ENCODE measurements around the gene B4GALT5.

B4GALT5 gene

GRCh38 chr20:49680484-49680883 is 33.2 kb downstream of the B4GALT5 start:
- no peak overlapping the region for H3K27ac ChIP-seq (ENCODE audit: low read depth, low read length)
- 100% methylated on average over 3 of the region's 6 CpGs for WGBS (ENCODE audit: extremely low coverage, insufficient coverage, low lambda C conversion rate)
- no peak overlapping the region for H2AK5ac ChIP-seq (ENCODE audit: low read length)
- no peak overlapping the region for H3K56ac ChIP-seq (ENCODE audit: low read length)
- H3K23ac ChIP-seq (ENCODE audit: low read length), result no peak overlapping the region
- no peak overlapping the region for H2BK120ac ChIP-seq (ENCODE audit: low read depth, low read length)
- H3K36me3 ChIP-seq (ENCODE audit: control insufficient read depth, insufficient read depth, low read length), result no peaks in the 10 kb centered on the region
- no peak overlapping the region for H2BK15ac ChIP-seq (replicated peaks; ENCODE audit: low read depth)
- H3K79me1 ChIP-seq (ENCODE audit: low read length), result peaks cover 24% of the 10 kb centered on the region
- H2BK5ac ChIP-seq (ENCODE audit: low read length), result no peak overlapping the region
- H3K79me2 ChIP-seq (ENCODE audit: control insufficient read depth, insufficient read depth, low read length), result peaks cover 72% of the 10 kb centered on the region
- H3K18ac ChIP-seq (ENCODE audit: low read length), result no peak overlapping the region
- DNase-seq, result no peak
- H4K5ac ChIP-seq (ENCODE audit: low read length), result no peak overlapping the region
- H3K4me2 ChIP-seq (ENCODE audit: low read length), result no peak overlapping the region
- no peak overlapping the region for H3K9ac ChIP-seq (ENCODE audit: low read length)
- no peak overlapping the region for H3K4ac ChIP-seq (ENCODE audit: low read depth, low read length)
- H3K4me3 ChIP-seq (ENCODE audit: low read length), result no peak overlapping the region
- H3K4me1 ChIP-seq (ENCODE audit: control insufficient read depth, low read depth, low read length), result peaks cover 18% of the 10 kb centered on the region
- H3K27me3 ChIP-seq (ENCODE audit: insufficient read depth, low read length, poor library complexity), result no peaks in the 10 kb centered on the region
- H4K8ac ChIP-seq (ENCODE audit: low read depth, low read length), result no peak overlapping the region

DNA sequence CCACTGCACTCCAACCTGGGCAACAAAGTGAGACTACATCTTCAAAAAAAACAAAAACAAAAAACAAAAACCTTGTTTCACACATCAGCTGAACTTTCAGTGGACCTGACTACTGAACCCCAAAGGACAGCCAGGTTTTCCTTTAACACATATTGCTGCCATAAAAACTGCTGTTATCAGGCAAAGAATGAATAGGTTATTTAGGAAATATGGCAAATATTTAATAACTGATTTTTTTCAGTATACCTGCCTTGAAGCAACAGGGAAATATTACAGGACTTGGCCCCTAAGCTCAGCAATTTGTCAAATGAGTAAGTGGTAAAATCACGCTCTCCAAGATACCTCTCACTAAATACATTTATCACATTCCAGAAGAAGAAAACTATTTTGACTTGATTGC is 34.0 kb downstream of the B4GALT5 start:
- peaks cover 24% of the 10 kb centered on the region for H3K4me1 ChIP-seq (ENCODE audit: control insufficient read depth, low read depth, low read length)

DNA sequence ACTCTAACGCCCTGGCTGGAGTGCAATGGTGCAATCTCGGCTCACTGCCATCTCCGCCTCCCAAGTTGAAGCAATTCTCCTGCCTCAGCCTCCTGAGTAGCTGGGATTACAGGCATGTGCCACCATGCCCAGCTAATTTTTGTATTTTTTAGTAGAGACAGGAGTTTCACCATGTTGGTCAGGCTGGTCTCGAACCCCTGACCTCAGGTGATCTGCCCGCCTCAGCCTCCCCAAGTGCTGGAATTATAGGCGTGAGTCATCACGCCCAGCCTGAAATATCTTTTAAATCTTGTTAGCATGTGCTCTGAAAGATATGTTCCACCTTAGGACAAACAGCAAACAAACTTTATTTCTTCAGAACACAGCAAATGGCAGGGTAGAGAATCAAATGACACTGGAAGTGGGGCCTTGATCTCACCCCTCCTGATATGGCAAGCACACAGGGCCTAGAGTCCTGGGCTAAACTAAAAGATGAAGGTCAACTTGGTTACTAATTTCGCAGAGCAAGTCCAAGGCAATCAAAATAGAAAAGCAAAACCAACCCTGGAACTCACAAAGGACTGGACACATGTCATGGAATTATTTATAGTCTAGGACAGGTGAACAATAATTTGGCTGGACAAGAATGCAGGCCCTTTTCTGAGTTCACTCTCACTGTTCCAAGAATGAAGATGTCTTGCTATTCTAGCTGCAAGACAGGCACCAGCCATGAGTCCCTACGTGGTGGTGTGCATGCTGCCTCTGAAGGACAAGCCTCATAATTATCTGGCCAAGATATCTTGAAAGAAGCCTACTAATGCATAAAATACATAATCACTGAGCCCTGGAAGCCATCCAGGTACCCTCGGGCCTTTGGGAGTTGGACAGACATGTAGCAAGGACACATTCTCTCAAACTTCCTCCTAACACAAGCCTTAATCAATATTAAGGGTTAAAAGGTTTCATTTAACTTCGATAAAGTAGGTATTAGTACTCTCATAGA is 35.6 kb downstream of the B4GALT5 start:
- no peak for DNase-seq
- Histone ChIP-seq H4K8ac (ENCODE audit: low read depth, low read length) (peak overlapping the region; percentile 57), H3K4me3 (ENCODE audit: low read length) (no peak overlapping the region)

More for the DNA sequence above, 34.0 kb downstream of the B4GALT5 start:
- Histone ChIP-seq H2BK120ac (ENCODE audit: low read depth, low read length) (no peak overlapping the region), H3K56ac (ENCODE audit: low read length) (no peak overlapping the region), H3K79me2 (ENCODE audit: control insufficient read depth, insufficient read depth, low read length) (peaks cover 74% of the 10 kb centered on the region), H3K36me3 (ENCODE audit: control insufficient read depth, insufficient read depth, low read length) (no peaks in the 10 kb centered on the region), H3K23ac (ENCODE audit: low read length) (no peak overlapping the region), H3K4me3 (ENCODE audit: low read length) (no peak overlapping the region), H4K8ac (ENCODE audit: low read depth, low read length) (no peak overlapping the region), H3K9ac (ENCODE audit: low read length) (no peak overlapping the region), H2BK15ac (replicated peaks; ENCODE audit: low read depth) (no peak overlapping the region), H2AK5ac (ENCODE audit: low read length) (no peak overlapping the region), H3K4ac (ENCODE audit: low read depth, low read length) (no peak overlapping the region), H3K79me1 (ENCODE audit: low read length) (peaks cover 23% of the 10 kb centered on the region), H3K18ac (ENCODE audit: low read length) (no peak overlapping the region), H2BK5ac (ENCODE audit: low read length) (no peak overlapping the region), H3K4me2 (ENCODE audit: low read length) (no peak overlapping the region), H4K5ac (ENCODE audit: low read length) (no peak overlapping the region), H3K27ac (ENCODE audit: low read depth, low read length) (no peak overlapping the region), H3K27me3 (ENCODE audit: insufficient read depth, low read length, poor library complexity) (no peaks in the 10 kb centered on the region)
- DNase-seq, result no peak
- no CpG with 5 or more reads among the region's 1 CpG for WGBS (ENCODE audit: extremely low coverage, insufficient coverage, low lambda C conversion rate)

GRCh38 chr20:49676581-49677291 is 36.9 kb downstream of the B4GALT5 start:
- Histone ChIP-seq H3K4ac (ENCODE audit: low read depth, low read length) (no peak overlapping the region), H2BK15ac (replicated peaks; ENCODE audit: low read depth) (no peak overlapping the region), H3K18ac (ENCODE audit: low read length) (peak overlapping the region; percentile 3), H4K5ac (ENCODE audit: low read length) (no peak overlapping the region), H2AK5ac (ENCODE audit: low read length) (no peak overlapping the region), H4K8ac (ENCODE audit: low read depth, low read length) (no peak overlapping the region), H3K4me3 (ENCODE audit: low read length) (no peak overlapping the region), H2BK5ac (ENCODE audit: low read length) (no peak overlapping the region), H3K27me3 (ENCODE audit: insufficient read depth, low read length, poor library complexity) (no peaks in the 10 kb centered on the region), H3K56ac (ENCODE audit: low read length) (peak overlapping the region; percentile 28), H3K27ac (ENCODE audit: low read depth, low read length) (no peak overlapping the region), H3K79me1 (ENCODE audit: low read length) (peaks cover 17% of the 10 kb centered on the region), H3K23ac (ENCODE audit: low read length) (no peak overlapping the region), H2BK120ac (ENCODE audit: low read depth, low read length) (no peak overlapping the region), H3K4me2 (ENCODE audit: low read length) (no peak overlapping the region), H3K79me2 (ENCODE audit: control insufficient read depth, insufficient read depth, low read length) (peaks cover 76% of the 10 kb centered on the region), H3K4me1 (ENCODE audit: control insufficient read depth, low read depth, low read length) (peaks cover 30% of the 10 kb centered on the region), H3K9ac (ENCODE audit: low read length) (no peak overlapping the region), H3K36me3 (ENCODE audit: control insufficient read depth, insufficient read depth, low read length) (no peaks in the 10 kb centered on the region)
- WGBS (ENCODE audit: extremely low coverage, insufficient coverage, low lambda C conversion rate), result no CpG with 5 or more reads among the region's 6 CpGs
- no peak for DNase-seq

More for the DNA sequence above, 35.6 kb downstream of the B4GALT5 start:
- WGBS (ENCODE audit: extremely low coverage, insufficient coverage, low lambda C conversion rate), result no CpG with 5 or more reads among the region's 11 CpGs
- Histone ChIP-seq H4K5ac (ENCODE audit: low read length) (no peak overlapping the region), H3K27ac (ENCODE audit: low read depth, low read length) (no peak overlapping the region), H3K4ac (ENCODE audit: low read depth, low read length) (peak overlapping the region; percentile 39), H2BK15ac (replicated peaks; ENCODE audit: low read depth) (no peak overlapping the region), H2BK120ac (ENCODE audit: low read depth, low read length) (no peak overlapping the region), H3K9ac (ENCODE audit: low read length) (no peak overlapping the region), H3K4me1 (ENCODE audit: control insufficient read depth, low read depth, low read length) (peaks cover 25% of the 10 kb centered on the region), H2BK5ac (ENCODE audit: low read length) (no peak overlapping the region), H3K27me3 (ENCODE audit: insufficient read depth, low read length, poor library complexity) (no peaks in the 10 kb centered on the region), H3K56ac (ENCODE audit: low read length) (no peak overlapping the region), H2AK5ac (ENCODE audit: low read length) (no peak overlapping the region), H3K79me2 (ENCODE audit: control insufficient read depth, insufficient read depth, low read length) (peaks cover 77% of the 10 kb centered on the region), H3K36me3 (ENCODE audit: control insufficient read depth, insufficient read depth, low read length) (no peaks in the 10 kb centered on the region), H3K18ac (ENCODE audit: low read length) (peak overlapping the region; percentile 51), H3K4me2 (ENCODE audit: low read length) (no peak overlapping the region), H3K79me1 (ENCODE audit: low read length) (peaks cover 20% of the 10 kb centered on the region), H3K23ac (ENCODE audit: low read length) (no peak overlapping the region)

DNA sequence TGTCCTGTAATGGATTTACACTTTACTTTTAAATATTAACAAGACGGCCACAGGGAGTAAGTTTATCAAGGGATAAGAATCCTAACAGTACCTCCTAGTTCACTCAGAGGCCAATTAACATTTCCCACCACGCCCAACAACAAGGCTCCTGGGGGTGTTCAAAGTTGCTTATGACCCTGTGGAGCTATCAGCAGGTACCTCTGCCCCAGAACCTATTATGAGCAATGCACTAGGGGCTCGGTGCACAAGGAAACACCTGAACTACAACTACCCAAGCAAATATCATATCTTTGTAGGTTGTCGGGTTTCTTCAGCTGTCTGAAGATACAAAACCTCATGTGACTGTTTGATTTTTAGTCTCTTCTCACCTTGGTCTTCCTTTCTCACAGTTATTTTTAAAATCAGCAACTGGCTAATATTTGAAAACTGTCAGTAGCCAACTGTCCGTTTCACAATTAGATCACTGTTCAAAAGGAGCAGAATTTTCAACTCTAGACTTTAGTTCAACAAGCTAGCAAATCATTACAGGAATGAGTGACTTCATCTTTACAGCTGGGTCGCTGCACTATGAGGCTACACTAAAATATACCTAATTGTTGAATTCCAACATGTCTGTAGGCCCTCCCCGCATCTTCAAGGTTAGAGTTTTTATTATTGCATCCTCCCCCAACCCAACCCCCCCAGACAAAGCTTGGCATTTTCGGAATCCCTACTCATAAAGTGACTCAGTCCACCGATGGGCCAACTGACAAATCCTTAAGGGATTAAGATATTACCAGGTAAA is 38.1 kb downstream of the B4GALT5 start:
- Histone ChIP-seq H3K4me2 (ENCODE audit: low read length) (no peak overlapping the region), H3K36me3 (ENCODE audit: control insufficient read depth, insufficient read depth, low read length) (no peaks in the 10 kb centered on the region), H3K56ac (ENCODE audit: low read length) (no peak overlapping the region), H3K79me2 (ENCODE audit: control insufficient read depth, insufficient read depth, low read length) (peaks cover 74% of the 10 kb centered on the region), H2AK5ac (ENCODE audit: low read length) (no peak overlapping the region), H3K4me3 (ENCODE audit: low read length) (no peak overlapping the region), H3K9ac (ENCODE audit: low read length) (no peak overlapping the region), H3K27me3 (ENCODE audit: insufficient read depth, low read length, poor library complexity) (no peaks in the 10 kb centered on the region), H4K5ac (ENCODE audit: low read length) (no peak overlapping the region), H2BK120ac (ENCODE audit: low read depth, low read length) (no peak overlapping the region), H3K4me1 (ENCODE audit: control insufficient read depth, low read depth, low read length) (peaks cover 29% of the 10 kb centered on the region), H2BK5ac (ENCODE audit: low read length) (no peak overlapping the region), H3K23ac (ENCODE audit: low read length) (no peak overlapping the region), H3K27ac (ENCODE audit: low read depth, low read length) (no peak overlapping the region), H3K4ac (ENCODE audit: low read depth, low read length) (no peak overlapping the region), H3K79me1 (ENCODE audit: low read length) (peaks cover 14% of the 10 kb centered on the region), H3K18ac (ENCODE audit: low read length) (no peak overlapping the region), H2BK15ac (replicated peaks; ENCODE audit: low read depth) (no peak overlapping the region), H4K8ac (ENCODE audit: low read depth, low read length) (no peak overlapping the region)
- no CpG with 5 or more reads among the region's 9 CpGs for WGBS (ENCODE audit: extremely low coverage, insufficient coverage, low lambda C conversion rate)
- DNase-seq, result no peak

Measured in mesendoderm (in vitro differentiated cells).